Measurements from ENCODE around the gene LMBR1.
"Not testable (repeated sequence)": the region's sequence is repeated elsewhere in the genome, so short reads cannot be mapped to it uniquely, and the experiment has no call there.

The LMBR1 gene

DNA sequence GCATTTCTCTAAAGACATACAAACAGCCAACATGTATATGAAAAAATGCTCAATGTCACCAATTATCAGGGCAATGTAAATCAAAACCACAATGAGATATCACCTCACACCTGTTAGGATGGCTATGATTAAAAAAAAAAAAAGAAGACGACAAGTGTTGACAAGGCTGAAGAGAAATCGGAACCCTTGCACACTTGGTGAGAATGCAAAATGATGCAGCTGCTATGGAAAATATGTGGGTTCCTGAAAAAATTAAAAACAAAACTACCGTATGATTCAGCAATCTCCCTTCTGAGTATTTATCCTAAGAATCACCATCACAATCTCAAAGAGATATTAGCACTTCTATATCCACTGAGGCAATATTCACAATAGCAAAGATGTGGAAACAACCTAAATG lies 11.3 kb downstream of the LMBR1 start:
- Histone ChIP-seq H3K4me3 (ENCODE audit: low read length in 2 of 2) (no peak overlapping the region), H3K36me3 (ENCODE audit: control insufficient read depth in 2 of 2, insufficient read depth in 2 of 2, low read length in 2 of 2) (no peaks in the 10 kb centered on the region), H3K27me3 (ENCODE audit: control insufficient read depth in 1 of 2, insufficient read depth in 2 of 2, low read length in 2 of 2) (no peaks in the 10 kb centered on the region), H3K27ac (ENCODE audit: low read length) (no peak overlapping the region), H3K9ac (ENCODE audit: low read length in 2 of 2) (no peak overlapping the region), H3K9me3 (ENCODE audit: control insufficient read depth in 2 of 2, low read length in 2 of 2) (no peaks in the 10 kb centered on the region), H3K4me1 (ENCODE audit: control insufficient read depth, insufficient read depth, low read length) (no peaks in the 10 kb centered on the region)

GRCh38 chr7:156875766-156876165 lies 17.2 kb downstream of the LMBR1 start:
- Histone ChIP-seq H3K9me3 (ENCODE audit: control insufficient read depth in 2 of 2, low read length in 2 of 2) (no peaks in the 10 kb centered on the region), H3K4me3 (ENCODE audit: low read length in 2 of 2) (no peak overlapping the region), H3K4me1 (ENCODE audit: control insufficient read depth, insufficient read depth, low read length) (no peaks in the 10 kb centered on the region), H3K9ac (ENCODE audit: low read length in 2 of 2) (no peak overlapping the region), H3K36me3 (ENCODE audit: control insufficient read depth in 2 of 2, insufficient read depth in 2 of 2, low read length in 2 of 2) (no peaks in the 10 kb centered on the region), H3K27me3 (ENCODE audit: control insufficient read depth in 1 of 2, insufficient read depth in 2 of 2, low read length in 2 of 2) (no peaks in the 10 kb centered on the region), H3K27ac (ENCODE audit: low read length) (no peak overlapping the region)

GRCh38 chr7:156868363-156868762 lies 24.6 kb downstream of the LMBR1 start:
- not testable (repeated sequence) for H3K36me3 ChIP-seq (ENCODE audit: control insufficient read depth in 2 of 2, insufficient read depth in 2 of 2, low read length in 2 of 2); H3K27me3 ChIP-seq (ENCODE audit: control insufficient read depth in 1 of 2, insufficient read depth in 2 of 2, low read length in 2 of 2); H3K9me3 ChIP-seq (ENCODE audit: control insufficient read depth in 2 of 2, low read length in 2 of 2); H3K27ac ChIP-seq (ENCODE audit: low read length); H3K4me3 ChIP-seq (ENCODE audit: low read length in 2 of 2); H3K4me1 ChIP-seq (ENCODE audit: control insufficient read depth, insufficient read depth, low read length); H3K9ac ChIP-seq (ENCODE audit: low read length in 2 of 2)

- no peaks in the 10 kb centered on the region for H3K4me1 ChIP-seq (ENCODE audit: control insufficient read depth, insufficient read depth, low read length)
- no peak overlapping the region for H3K9ac ChIP-seq (ENCODE audit: low read length in 2 of 2)
- H3K27me3 ChIP-seq (ENCODE audit: control insufficient read depth in 1 of 2, insufficient read depth in 2 of 2, low read length in 2 of 2): no peaks in the 10 kb centered on the region
- H3K36me3 ChIP-seq (ENCODE audit: control insufficient read depth in 2 of 2, insufficient read depth in 2 of 2, low read length in 2 of 2): no peaks in the 10 kb centered on the region
- no peaks in the 10 kb centered on the region for H3K9me3 ChIP-seq (ENCODE audit: control insufficient read depth in 2 of 2, low read length in 2 of 2)
- no peak overlapping the region for H3K4me3 ChIP-seq (ENCODE audit: low read length in 2 of 2)
- H3K27ac ChIP-seq (ENCODE audit: low read length): no peak overlapping the region
Observed at GRCh38 chr7:156865493-156865892, 27.5 kb downstream of the LMBR1 start.

DNA sequence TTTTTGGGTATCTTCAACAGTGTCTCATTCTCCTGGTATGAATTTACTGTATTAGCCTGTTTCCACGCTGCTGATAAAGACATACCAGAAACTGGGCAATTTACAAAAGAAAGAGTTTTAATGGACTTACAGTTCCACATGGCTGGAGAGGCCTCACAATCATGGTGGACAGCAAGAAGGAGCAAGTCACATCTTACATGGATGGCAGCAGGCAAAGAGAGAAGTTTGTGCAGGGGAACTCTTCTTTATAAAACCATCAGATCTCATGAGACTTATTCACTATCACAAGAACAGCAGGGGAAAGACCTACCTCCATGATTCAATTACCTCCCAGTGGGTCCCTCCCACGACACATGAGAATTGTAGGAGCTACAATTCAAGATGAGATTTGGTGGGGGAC lies 31.0 kb downstream of the LMBR1 start:
- not testable (repeated sequence) for H3K9ac ChIP-seq (ENCODE audit: low read length in 2 of 2); H3K9me3 ChIP-seq (ENCODE audit: control insufficient read depth in 2 of 2, low read length in 2 of 2); H3K27ac ChIP-seq (ENCODE audit: low read length); H3K27me3 ChIP-seq (ENCODE audit: control insufficient read depth in 1 of 2, insufficient read depth in 2 of 2, low read length in 2 of 2); H3K36me3 ChIP-seq (ENCODE audit: control insufficient read depth in 2 of 2, insufficient read depth in 2 of 2, low read length in 2 of 2); H3K4me3 ChIP-seq (ENCODE audit: low read length in 2 of 2); H3K4me1 ChIP-seq (ENCODE audit: control insufficient read depth, insufficient read depth, low read length)

GRCh38 chr7:156861212-156861611 lies 31.8 kb downstream of the LMBR1 start:
- no peaks in the 10 kb centered on the region for H3K36me3 ChIP-seq (ENCODE audit: control insufficient read depth in 2 of 2, insufficient read depth in 2 of 2, low read length in 2 of 2)
- H3K9me3 ChIP-seq (ENCODE audit: control insufficient read depth in 2 of 2, low read length in 2 of 2): no peaks in the 10 kb centered on the region
- no peaks in the 10 kb centered on the region for H3K27me3 ChIP-seq (ENCODE audit: control insufficient read depth in 1 of 2, insufficient read depth in 2 of 2, low read length in 2 of 2)
- H3K27ac ChIP-seq (ENCODE audit: low read length): no peak overlapping the region
- no peaks in the 10 kb centered on the region for H3K4me1 ChIP-seq (ENCODE audit: control insufficient read depth, insufficient read depth, low read length)
- H3K9ac ChIP-seq (ENCODE audit: low read length in 2 of 2): no peak overlapping the region
- H3K4me3 ChIP-seq (ENCODE audit: low read length in 2 of 2): no peak overlapping the region

- H3K27ac ChIP-seq (ENCODE audit: low read length); H3K4me3 ChIP-seq (ENCODE audit: low read length in 2 of 2); H3K9ac ChIP-seq (ENCODE audit: low read length in 2 of 2); H3K27me3 ChIP-seq (ENCODE audit: control insufficient read depth in 1 of 2, insufficient read depth in 2 of 2, low read length in 2 of 2); H3K36me3 ChIP-seq (ENCODE audit: control insufficient read depth in 2 of 2, insufficient read depth in 2 of 2, low read length in 2 of 2); H3K9me3 ChIP-seq (ENCODE audit: control insufficient read depth in 2 of 2, low read length in 2 of 2); H3K4me1 ChIP-seq (ENCODE audit: control insufficient read depth, insufficient read depth, low read length): not testable (repeated sequence)
Observed at GRCh38 chr7:156860099-156860498, 32.9 kb downstream of the LMBR1 start.

GRCh38 chr7:156858523-156858922 lies 34.5 kb downstream of the LMBR1 start:
- Histone ChIP-seq H3K9ac (ENCODE audit: low read length in 2 of 2) (no peak overlapping the region), H3K4me1 (ENCODE audit: control insufficient read depth, insufficient read depth, low read length) (no peaks in the 10 kb centered on the region), H3K36me3 (ENCODE audit: control insufficient read depth in 2 of 2, insufficient read depth in 2 of 2, low read length in 2 of 2) (no peaks in the 10 kb centered on the region), H3K9me3 (ENCODE audit: control insufficient read depth in 2 of 2, low read length in 2 of 2) (peaks cover 0 to 2% of the 10 kb centered on the region in 2 donors), H3K27ac (ENCODE audit: low read length) (no peak overlapping the region), H3K4me3 (ENCODE audit: low read length in 2 of 2) (no peak overlapping the region), H3K27me3 (ENCODE audit: control insufficient read depth in 1 of 2, insufficient read depth in 2 of 2, low read length in 2 of 2) (no peaks in the 10 kb centered on the region)

DNA sequence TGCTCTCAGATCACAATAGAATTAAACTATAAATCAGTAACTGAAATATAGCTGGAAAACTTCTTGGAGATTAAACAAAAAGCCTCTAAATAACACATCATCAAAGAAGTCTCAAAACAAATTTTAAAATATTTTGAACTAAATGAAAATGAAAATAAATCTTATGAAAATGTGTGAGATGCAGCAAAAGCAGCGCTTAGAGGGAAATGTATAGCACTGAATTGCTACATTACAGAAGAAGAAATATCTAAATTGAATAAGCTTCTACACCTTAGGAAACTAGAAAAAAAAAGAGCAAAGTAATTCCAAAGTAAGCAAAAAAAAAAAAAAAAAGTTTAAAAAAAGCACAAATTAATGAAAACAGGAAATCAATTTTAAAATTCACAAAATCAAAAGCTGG lies 35.2 kb downstream of the LMBR1 start:
- no peak overlapping the region for H3K27ac ChIP-seq (ENCODE audit: low read length)
- no peaks in the 10 kb centered on the region for H3K27me3 ChIP-seq (ENCODE audit: control insufficient read depth in 1 of 2, insufficient read depth in 2 of 2, low read length in 2 of 2)
- H3K4me1 ChIP-seq (ENCODE audit: control insufficient read depth, insufficient read depth, low read length): no peaks in the 10 kb centered on the region
- H3K9me3 ChIP-seq (ENCODE audit: control insufficient read depth in 2 of 2, low read length in 2 of 2): peaks cover 0 to 2% of the 10 kb centered on the region in 2 donors
- no peak overlapping the region for H3K9ac ChIP-seq (ENCODE audit: low read length in 2 of 2)
- H3K36me3 ChIP-seq (ENCODE audit: control insufficient read depth in 2 of 2, insufficient read depth in 2 of 2, low read length in 2 of 2): no peaks in the 10 kb centered on the region
- no peak overlapping the region for H3K4me3 ChIP-seq (ENCODE audit: low read length in 2 of 2)

GRCh38 chr7:156854654-156855053 lies 38.3 kb downstream of the LMBR1 start:
- Histone ChIP-seq H3K27ac (ENCODE audit: low read length) (no peak overlapping the region), H3K36me3 (ENCODE audit: control insufficient read depth in 2 of 2, insufficient read depth in 2 of 2, low read length in 2 of 2) (no peaks in the 10 kb centered on the region), H3K9me3 (ENCODE audit: control insufficient read depth in 2 of 2, low read length in 2 of 2) (peaks cover 0 to 2% of the 10 kb centered on the region in 2 donors), H3K9ac (ENCODE audit: low read length in 2 of 2) (no peak overlapping the region), H3K4me1 (ENCODE audit: control insufficient read depth, insufficient read depth, low read length) (no peaks in the 10 kb centered on the region), H3K27me3 (ENCODE audit: control insufficient read depth in 1 of 2, insufficient read depth in 2 of 2, low read length in 2 of 2) (no peaks in the 10 kb centered on the region), H3K4me3 (ENCODE audit: low read length in 2 of 2) (no peak overlapping the region)

- H3K36me3 ChIP-seq (ENCODE audit: control insufficient read depth in 2 of 2, insufficient read depth in 2 of 2, low read length in 2 of 2): no peaks in the 10 kb centered on the region
- H3K27me3 ChIP-seq (ENCODE audit: control insufficient read depth in 1 of 2, insufficient read depth in 2 of 2, low read length in 2 of 2): no peaks in the 10 kb centered on the region
- H3K27ac ChIP-seq (ENCODE audit: low read length): no peak overlapping the region
- H3K4me1 ChIP-seq (ENCODE audit: control insufficient read depth, insufficient read depth, low read length): no peaks in the 10 kb centered on the region
- no peak overlapping the region for H3K4me3 ChIP-seq (ENCODE audit: low read length in 2 of 2)
- H3K9ac ChIP-seq (ENCODE audit: low read length in 2 of 2): no peak overlapping the region
- no peaks in the 10 kb centered on the region for H3K9me3 ChIP-seq (ENCODE audit: control insufficient read depth in 2 of 2, low read length in 2 of 2)
Observed at GRCh38 chr7:156848979-156849378, 44.0 kb downstream of the LMBR1 start.

All from stomach smooth muscle (tissue), 2 donors.